Spleen (tissue), 11 donors: ENCODE results near the gene ANKRD12. TPM values are rescaled to one million over a fixed set of nuclear protein-coding genes. Genes with fewer than 3 reads are reported as not detected.

Experiments used
- DNase-seq: peaks from one replicate; pipeline ENCODE4 v3.0.0-alpha.2; 2020
- H3K27ac ChIP-seq, 8 donors: fragments of 200-600 bp; sonication (generic) in 7 of 8; 1 replicate in 4 of 8; 2 replicates in 4 of 8; pipeline versions ENCODE4 v1.5.0 to v1.8.0; 2016 to 2021; ENCODE audit warnings: inconsistent platforms in 4 of 8, mild to moderate bottlenecking in 4 of 8, moderate library complexity in 1 of 8
- H3K27me3 ChIP-seq, 7 donors: fragments of 200-600 bp; sonication (generic) in 6 of 7; replicated peaks in 1 of 7; 1 replicate in 4 of 7; 2 replicates in 3 of 7; pipeline versions ENCODE4 v1.5.0 to v1.8.0; 2016 to 2021; ENCODE audit warnings: inconsistent platforms in 3 of 7, mild to moderate bottlenecking in 1 of 7
- H3K36me3 ChIP-seq, 6 donors: fragments of 200-600 bp; sonication (generic) in 5 of 6; 1 replicate in 4 of 6; 2 replicates in 2 of 6; pipeline versions ENCODE4 v1.5.0 to v1.8.0; 2016 to 2021; ENCODE audit warnings: inconsistent platforms in 2 of 6
- H3K4me1 ChIP-seq, 6 donors: fragments of 200-600 bp; sonication (generic) in 5 of 6; 1 replicate in 3 of 6; 2 replicates in 3 of 6; pipeline versions ENCODE4 v1.5.0 to v1.8.0; 2016 to 2021; ENCODE audit warnings: inconsistent platforms in 3 of 6
- H3K4me3 ChIP-seq, 8 donors: fragments of 200-600 bp; sonication (generic) in 7 of 8; 1 replicate in 4 of 8; 2 replicates in 4 of 8; pipeline versions ENCODE4 v1.5.0 to v1.8.0; 2016 to 2021; ENCODE audit warnings: inconsistent platforms in 4 of 8, mild to moderate bottlenecking in 4 of 8, moderate library complexity in 2 of 8
- H3K9me3 ChIP-seq, 8 donors: fragments of 200-600 bp; sonication (generic) in 7 of 8; 1 replicate in 4 of 8; 2 replicates in 4 of 8; pipeline versions ENCODE4 v1.5.0 to v1.8.0; 2016 to 2021; ENCODE audit warnings: inconsistent platforms in 4 of 8
- CTCF ChIP-seq, 11 experiments: fragments of 200-600 bp in 7 of 11; fragments of 450-650 bp in 4 of 11; sonication (generic) in 4 of 11; IDR thresholded peaks in 8 of 11; conservative IDR thresholded peaks in 3 of 11; 1 replicate in 7 of 11; 2 replicates in 4 of 11; pipeline versions ENCODE4 v1.4.0 to v1.8.0; 2016 to 2021; ENCODE audit warnings: antibody characterized with exemption in 11 of 11, inconsistent platforms in 4 of 11, mild to moderate bottlenecking in 1 of 11
- POLR2A ChIP-seq, 3 donors: fragments of 450-650 bp; IDR thresholded peaks; one replicate each; pipeline ENCODE4 v1.5.1; 2017; ENCODE audit warnings: antibody characterized with exemption in 3 of 3, mild to moderate bottlenecking in 1 of 3
- POLR2AphosphoS5 ChIP-seq, 3 donors: sonication (generic); formaldehyde crosslinking; IDR thresholded peaks; one replicate each; pipeline ENCODE4 v1.5.1; 2017; ENCODE audit warnings: antibody characterized with exemption in 3 of 3
- WGBS, 5 donors: extraction: QIAGEN DNeasy Blood & Tissue Kit in 3 of 5; methylation state at CpG; one replicate each; pipeline versions ENCODE4 v1.1.5 to v1.1.7; 2013 to 2018; 5-methylcytosine and 5-hydroxymethylcytosine counted together
- intact Hi-C: fragments of 100-400 bp; cut with DNase I; formaldehyde crosslinking; loops from one replicate; pipeline ENCODE4 v1.15.0; 2023; ENCODE audit warnings: low total_unique reads
- polyA plus RNA-seq, 3 donors: library from polyadenylated mRNA; stranded (reverse); fragments of 200-250 nt; gene quantifications; one replicate each; pipeline ENCODE4 v1.2.1, GENCODE V29; 2013
- total RNA-seq, 7 donors: library from RNA; depleted of rRNA in 3 of 7; stranded (reverse); fragments of >200 nt in 3 of 7; fragmentation: NEBNext Ultra II Directional in 4 of 7; extraction: Animal tissue kit (Norgen Biotek cat#: 25700) in 4 of 7; gene quantifications; one replicate each; pipeline versions ENCODE4 v1.1.0 to v1.2.1, GENCODE V29; 2016 to 2021
- donor health status: healthy with polysubstance abuse.
- donor health status: DM: no; HTN: no; CAD: no; lungs with moderate emphysema.
- donor health status: DM: no; HTN: no; CAD: no.
- donor health status: Bipolar disorder and iron deficiency.
- donor health status: healthy.
- donor health status: DM: no; HTN: no; CAD: no.
- donor health status: DM: yes; HTN: yes; CAD: no.

Gene ANKRD12
- total and polyA plus RNA-seq, 10 donors: 7.6 to 122 (median 84.4) TPM

DNA sequence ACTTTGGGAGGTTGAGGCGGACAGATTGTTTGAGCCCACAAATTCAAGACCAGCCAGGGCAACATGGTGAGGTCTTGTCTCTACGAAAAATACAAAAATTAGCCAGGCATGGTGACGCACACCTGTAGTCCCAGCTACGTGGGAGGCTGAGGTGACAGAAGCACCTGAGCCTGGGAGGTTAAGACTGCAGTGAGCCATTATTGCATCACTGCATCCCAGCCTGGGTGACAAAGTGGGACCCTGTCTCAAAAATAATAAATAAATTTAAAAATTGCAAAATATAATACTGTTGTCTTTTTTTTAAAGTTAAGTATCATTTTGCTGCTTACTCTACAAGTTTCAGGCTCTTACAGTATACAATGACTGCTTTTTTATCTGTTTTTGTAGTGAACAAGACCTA lies 4.0 kb upstream of the ANKRD12 start:
- intact Hi-C loops: no loop called here
- DNase-seq: no peak
- Histone ChIP-seq H3K9me3 (no peaks in the 10 kb centered on the region), H3K4me1 (peaks cover 8 to 76% (median 25%) of the 10 kb centered on the region in 6 donors), H3K27me3 (no peaks in the 10 kb centered on the region), H3K4me3 (no peak overlapping the region), H3K27ac (peak overlapping the region in 4 of 8 donors; percentile 9 to 57 (median 16)), H3K36me3 (peaks cover 0 to 76% (median 49%) of the 10 kb centered on the region in 6 donors)
- WGBS, 5 donors: 92 to 99% (median 96%) methylated on average over 4 of the region's 4 CpGs
- TF ChIP-seq POLR2A (IDR thresholded peaks at IDR 0.05): no peak
- no peak for TF ChIP-seq CTCF (IDR thresholded peaks at IDR 0.05 in 8 of 11, conservative IDR thresholded peaks at IDR 0.05 in 3 of 11)
- TF ChIP-seq POLR2AphosphoS5 (IDR thresholded peaks at IDR 0.05): peak in 2 of 3 donors; percentile 7 to 28

- 83 to 97% (median 90%) methylated on average over 2 of the region's 2 CpGs for WGBS, 5 donors
- Histone ChIP-seq H3K27ac (peak overlapping the region in 5 of 8 donors; percentile 9 to 57 (median 11)), H3K9me3 (no peaks in the 10 kb centered on the region), H3K4me3 (no peak overlapping the region), H3K36me3 (peaks cover 0 to 70% (median 43%) of the 10 kb centered on the region in 6 donors), H3K27me3 (no peaks in the 10 kb centered on the region), H3K4me1 (peaks cover 8 to 78% (median 29%) of the 10 kb centered on the region in 6 donors)
- no peak for DNase-seq
- TF ChIP-seq CTCF (IDR thresholded peaks at IDR 0.05 in 8 of 11, conservative IDR thresholded peaks at IDR 0.05 in 3 of 11): no peak
- no peak for TF ChIP-seq POLR2A (IDR thresholded peaks at IDR 0.05)
- no peak for TF ChIP-seq POLR2AphosphoS5 (IDR thresholded peaks at IDR 0.05)
- intact Hi-C loops: no loop called here
Measured at GRCh38 chr18:9133225-9133624, 3.4 kb upstream of the ANKRD12 start.

DNA sequence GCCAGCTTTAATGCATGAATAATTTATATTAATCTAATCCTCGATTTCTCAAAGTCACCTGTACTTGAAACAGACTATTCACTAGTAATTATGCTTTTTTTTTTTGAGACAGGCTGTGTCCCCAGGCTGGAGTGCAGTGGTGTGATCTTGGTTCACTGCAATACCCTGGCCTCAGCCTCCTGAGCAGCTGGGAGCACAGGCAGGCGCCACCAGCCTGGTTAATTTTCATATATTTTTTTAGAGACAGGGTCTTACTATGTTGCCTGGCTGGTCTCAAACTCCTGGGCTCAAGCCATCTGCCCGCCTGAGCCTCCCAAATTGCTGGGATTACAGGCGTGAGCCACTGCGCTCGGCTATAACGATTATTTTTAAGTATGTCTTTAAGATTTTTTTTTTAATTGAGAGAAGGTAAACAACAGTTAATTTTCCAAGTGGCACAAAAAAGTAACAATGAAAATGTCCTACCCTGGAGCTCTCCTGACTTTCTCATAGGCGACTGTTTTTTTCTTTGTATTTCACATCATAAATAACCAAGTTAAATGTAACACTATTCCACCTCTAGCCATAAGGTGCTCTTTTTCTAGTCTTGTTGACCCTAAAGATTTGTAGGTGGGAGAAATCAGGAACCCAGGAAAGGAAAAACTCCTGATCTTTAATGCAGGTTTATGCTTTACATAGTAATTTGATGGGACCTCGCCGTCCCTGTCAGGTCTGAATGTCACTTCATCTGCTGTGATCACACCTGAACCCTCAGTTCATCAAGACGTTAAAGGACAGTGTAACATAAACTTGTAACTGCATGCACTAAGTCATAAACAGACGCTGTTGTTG lies 1.3 kb upstream of the ANKRD12 start:
- no peaks in the 10 kb centered on the region for H3K9me3 ChIP-seq
- peaks cover 28 to 84% (median 50%) of the 10 kb centered on the region in 6 donors for H3K4me1 ChIP-seq
- no peak for TF ChIP-seq POLR2AphosphoS5 (IDR thresholded peaks at IDR 0.05)
- H3K27ac ChIP-seq: peak overlapping the region; percentile 91 to 100 (median 99)
- intact Hi-C loops: loop anchor here (5.0 kb wide), 1 partner anchor 33 kb away; the partner anchor contains the start of gene NDUFV2
- no peak for DNase-seq
- peak overlapping the region; percentile 48 to 85 (median 71) for H3K4me3 ChIP-seq
- H3K27me3 ChIP-seq: no peaks in the 10 kb centered on the region
- peaks cover 0 to 50% (median 22%) of the 10 kb centered on the region in 6 donors for H3K36me3 ChIP-seq
- WGBS, 5 donors: 56 to 64% (median 62%) methylated on average over 12 of the region's 12 CpGs

GRCh38 chr18:9135912-9136314 lies 668 bp upstream of the ANKRD12 start:
- Histone ChIP-seq H3K4me3 (peak overlapping the region; percentile 48 to 85 (median 71)), H3K27ac (peak overlapping the region; percentile 91 to 100 (median 99)), H3K4me1 (peaks cover 34 to 84% (median 56%) of the 10 kb centered on the region in 6 donors), H3K9me3 (no peaks in the 10 kb centered on the region), H3K27me3 (no peaks in the 10 kb centered on the region), H3K36me3 (peaks cover 0 to 44% (median 17%) of the 10 kb centered on the region in 6 donors)
- intact Hi-C loops: loop anchor here (5.0 kb wide), 1 partner anchor 34 kb away; the partner anchor contains the start of gene NDUFV2
- TF ChIP-seq POLR2AphosphoS5 (IDR thresholded peaks at IDR 0.05) (peak in 1 of 3 donors; percentile 11), POLR2A (IDR thresholded peaks at IDR 0.05) (no peak)
- WGBS, 5 donors: 1 to 2% (median 1%) methylated on average over 16 to 33 of the region's 33 CpGs
- no peak for DNase-seq
